ENCODE data around the gene ZBTB17.

Gene ZBTB17

GRCh38 chr1:15931401-15931800, 44.5 kb downstream of the ZBTB17 start:
- no peak for TF ChIP-seq TCF12 (IDR thresholded peaks at IDR 0.05; ENCODE audit: low read depth)
- no peak for TF ChIP-seq CEBPB (IDR thresholded peaks at IDR 0.05)

DNA sequence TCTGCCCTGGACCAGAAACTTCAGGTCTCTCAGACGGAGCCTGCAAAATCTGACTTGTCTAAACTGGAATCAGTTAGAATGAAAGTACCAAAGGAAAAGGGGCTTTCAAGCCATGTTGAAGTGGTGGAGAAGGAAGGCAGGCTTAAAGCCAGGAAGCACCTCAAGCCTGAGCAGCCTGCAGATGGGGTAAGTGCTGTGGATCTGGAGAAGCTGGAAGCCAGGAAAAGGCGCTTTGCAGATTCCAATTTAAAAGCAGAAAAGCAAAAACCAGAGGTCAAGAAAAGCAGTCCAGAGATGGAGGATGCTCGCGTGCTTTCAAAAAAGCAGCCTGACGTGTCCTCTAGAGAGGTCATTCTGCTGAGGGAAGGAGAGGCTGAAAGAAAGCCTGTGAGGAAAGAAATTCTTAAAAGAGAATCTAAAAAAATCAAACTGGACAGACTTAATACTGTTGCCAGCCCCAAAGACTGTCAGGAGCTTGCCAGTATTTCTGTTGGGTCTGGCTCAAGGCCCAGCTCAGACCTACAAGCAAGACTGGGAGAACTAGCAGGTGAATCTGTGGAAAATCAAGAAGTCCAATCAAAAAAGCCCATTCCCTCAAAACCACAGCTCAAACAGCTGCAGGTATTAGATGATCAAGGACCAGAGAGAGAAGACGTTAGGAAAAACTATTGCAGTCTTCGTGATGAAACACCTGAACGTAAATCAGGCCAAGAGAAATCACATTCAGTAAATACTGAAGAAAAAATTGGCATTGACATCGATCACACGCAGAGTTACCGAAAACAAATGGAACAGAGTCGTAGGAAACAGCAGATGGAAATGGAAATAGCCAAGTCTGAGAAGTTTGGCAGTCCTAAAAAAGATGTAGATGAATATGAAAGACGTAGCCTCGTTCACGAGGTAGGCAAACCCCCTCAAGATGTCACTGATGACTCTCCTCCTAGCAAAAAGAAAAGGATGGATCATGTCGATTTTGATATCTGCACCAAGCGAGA, 46.6 kb downstream of the ZBTB17 start:
- TF ChIP-seq EGR1 (IDR thresholded peaks at IDR 0.05), result no peak
- TF ChIP-seq RAD21 (IDR thresholded peaks at IDR 0.05; ENCODE audit: low read depth), result no peak
- no peak for TF ChIP-seq CEBPB (IDR thresholded peaks at IDR 0.05)
- TF ChIP-seq ZBTB7A (IDR thresholded peaks at IDR 0.05; ENCODE audit: low read depth), result no peak
- no peak for TF ChIP-seq FOXM1 (IDR thresholded peaks at IDR 0.05; ENCODE audit: borderline replicate concordance, low read depth)
- TF ChIP-seq TAF1 (IDR thresholded peaks at IDR 0.05; ENCODE audit: low read depth), result no peak
- TF ChIP-seq, protein P1, sequence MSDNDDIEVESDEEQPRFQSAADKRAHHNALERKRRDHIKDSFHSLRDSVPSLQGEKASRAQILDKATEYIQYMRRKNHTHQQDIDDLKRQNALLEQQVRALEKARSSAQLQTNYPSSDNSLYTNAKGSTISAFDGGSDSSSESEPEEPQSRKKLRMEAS (IDR thresholded peaks at IDR 0.05), result no peak
- TF ChIP-seq, protein P2, sequence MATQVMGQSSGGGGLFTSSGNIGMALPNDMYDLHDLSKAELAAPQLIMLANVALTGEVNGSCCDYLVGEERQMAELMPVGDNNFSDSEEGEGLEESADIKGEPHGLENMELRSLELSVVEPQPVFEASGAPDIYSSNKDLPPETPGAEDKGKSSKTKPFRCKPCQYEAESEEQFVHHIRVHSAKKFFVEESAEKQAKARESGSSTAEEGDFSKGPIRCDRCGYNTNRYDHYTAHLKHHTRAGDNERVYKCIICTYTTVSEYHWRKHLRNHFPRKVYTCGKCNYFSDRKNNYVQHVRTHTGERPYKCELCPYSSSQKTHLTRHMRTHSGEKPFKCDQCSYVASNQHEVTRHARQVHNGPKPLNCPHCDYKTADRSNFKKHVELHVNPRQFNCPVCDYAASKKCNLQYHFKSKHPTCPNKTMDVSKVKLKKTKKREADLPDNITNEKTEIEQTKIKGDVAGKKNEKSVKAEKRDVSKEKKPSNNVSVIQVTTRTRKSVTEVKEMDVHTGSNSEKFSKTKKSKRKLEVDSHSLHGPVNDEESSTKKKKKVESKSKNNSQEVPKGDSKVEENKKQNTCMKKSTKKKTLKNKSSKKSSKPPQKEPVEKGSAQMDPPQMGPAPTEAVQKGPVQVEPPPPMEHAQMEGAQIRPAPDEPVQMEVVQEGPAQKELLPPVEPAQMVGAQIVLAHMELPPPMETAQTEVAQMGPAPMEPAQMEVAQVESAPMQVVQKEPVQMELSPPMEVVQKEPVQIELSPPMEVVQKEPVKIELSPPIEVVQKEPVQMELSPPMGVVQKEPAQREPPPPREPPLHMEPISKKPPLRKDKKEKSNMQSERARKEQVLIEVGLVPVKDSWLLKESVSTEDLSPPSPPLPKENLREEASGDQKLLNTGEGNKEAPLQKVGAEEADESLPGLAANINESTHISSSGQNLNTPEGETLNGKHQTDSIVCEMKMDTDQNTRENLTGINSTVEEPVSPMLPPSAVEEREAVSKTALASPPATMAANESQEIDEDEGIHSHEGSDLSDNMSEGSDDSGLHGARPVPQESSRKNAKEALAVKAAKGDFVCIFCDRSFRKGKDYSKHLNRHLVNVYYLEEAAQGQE (IDR thresholded peaks at IDR 0.05; ENCODE audit: low read depth), result no peak
- TF ChIP-seq YY1 (IDR thresholded peaks at IDR 0.05; ENCODE audit: low read depth), result no peak
- TF ChIP-seq CREB1 (IDR thresholded peaks at IDR 0.05; ENCODE audit: low read depth), result no peak

DNA sequence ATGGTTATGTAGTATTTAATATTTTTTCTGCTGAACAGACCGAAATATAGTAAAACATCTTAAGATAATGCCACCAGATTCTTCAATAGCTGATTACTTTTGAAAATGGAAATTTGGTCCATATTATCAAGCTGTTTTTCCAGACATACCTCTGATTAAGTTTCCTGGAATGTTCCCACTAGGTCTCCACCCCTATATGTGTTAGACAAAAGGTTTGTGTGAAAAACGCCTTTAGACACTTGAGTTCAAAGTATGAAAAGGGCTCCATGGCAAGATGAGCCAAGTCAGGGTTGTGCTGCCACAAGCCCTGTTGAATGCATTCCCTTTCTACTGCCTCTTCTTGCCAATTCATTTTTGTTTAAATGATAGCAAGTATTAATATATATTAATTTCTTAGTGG, 52.7 kb downstream of the ZBTB17 start:
- TF ChIP-seq TEAD4 (IDR thresholded peaks at IDR 0.05) (peak; percentile 37; the same call in 1 of the 2 replicates), TCF12 (IDR thresholded peaks at IDR 0.05; ENCODE audit: low read depth) (no peak)

GRCh38 chr1:15918962-15919715, 56.8 kb downstream of the ZBTB17 start:
- TF ChIP-seq, protein P1 (IDR thresholded peaks at IDR 0.05), result peak; percentile 44; the same call in 1 of the 2 replicates
- TF ChIP-seq EP300 (IDR thresholded peaks at IDR 0.05; ENCODE audit: borderline replicate concordance) (no peak), EGR1 (IDR thresholded peaks at IDR 0.05) (no peak), RAD21 (IDR thresholded peaks at IDR 0.05; ENCODE audit: low read depth) (no peak), ZBTB7A (IDR thresholded peaks at IDR 0.05; ENCODE audit: low read depth) (no peak), NFIC (IDR thresholded peaks at IDR 0.05) (no peak), TEAD4 (IDR thresholded peaks at IDR 0.05) (peak; percentile 67), CREB1 (IDR thresholded peaks at IDR 0.05; ENCODE audit: low read depth) (no peak), USF1 (IDR thresholded peaks at IDR 0.05) (no peak), FOXM1 (IDR thresholded peaks at IDR 0.05; ENCODE audit: borderline replicate concordance, low read depth) (no peak), YY1 (IDR thresholded peaks at IDR 0.05; ENCODE audit: low read depth) (no peak), TAF1 (IDR thresholded peaks at IDR 0.05; ENCODE audit: low read depth) (no peak), TCF12 (IDR thresholded peaks at IDR 0.05; ENCODE audit: low read depth) (no peak)
- TF ChIP-seq, protein P2 (IDR thresholded peaks at IDR 0.05; ENCODE audit: low read depth), result no peak

- TF ChIP-seq, protein P1 (IDR thresholded peaks at IDR 0.05), result no peak
- TF ChIP-seq TAF1 (IDR thresholded peaks at IDR 0.05; ENCODE audit: low read depth) (no peak), EP300 (IDR thresholded peaks at IDR 0.05; ENCODE audit: borderline replicate concordance) (no peak), USF1 (IDR thresholded peaks at IDR 0.05) (no peak), FOXM1 (IDR thresholded peaks at IDR 0.05; ENCODE audit: borderline replicate concordance, low read depth) (no peak), EGR1 (IDR thresholded peaks at IDR 0.05) (no peak), TCF12 (IDR thresholded peaks at IDR 0.05; ENCODE audit: low read depth) (no peak), CEBPB (IDR thresholded peaks at IDR 0.05) (no peak), RAD21 (IDR thresholded peaks at IDR 0.05; ENCODE audit: low read depth) (no peak), NFIC (IDR thresholded peaks at IDR 0.05) (no peak), ZBTB7A (IDR thresholded peaks at IDR 0.05; ENCODE audit: low read depth) (no peak), CREB1 (IDR thresholded peaks at IDR 0.05; ENCODE audit: low read depth) (no peak), YY1 (IDR thresholded peaks at IDR 0.05; ENCODE audit: low read depth) (no peak), TEAD4 (IDR thresholded peaks at IDR 0.05) (no peak)
- TF ChIP-seq, protein P2 (IDR thresholded peaks at IDR 0.05; ENCODE audit: low read depth), result no peak
Observed at GRCh38 chr1:15916916-15917315, 59.0 kb downstream of the ZBTB17 start.

All from Ishikawa (cell line).